HepG2 (cell line): ENCODE measurements around the gene PEAK3. TPM values are rescaled to one million over a fixed set of nuclear protein-coding genes. Genes with fewer than 3 reads are reported as not detected.

ENCODE experiments used
- AGO2 ChIP-seq: fragments of 200-400 bp; formaldehyde crosslinking; optimal IDR thresholded peaks from 2 replicates; pipeline ENCODE3; 2017; ENCODE audit warnings: mild to moderate bottlenecking, low read depth, low read length, moderate library complexity
- CC2D1A ChIP-seq: sonication (generic); formaldehyde crosslinking; IDR thresholded peaks from 2 replicates; pipeline ENCODE4 v1.8.1; 2023; ENCODE audit warnings: mild to moderate bottlenecking, missing genetic modification reagents
- DBP ChIP-seq: sonication (generic); formaldehyde crosslinking; IDR thresholded peaks from 2 replicates; pipeline ENCODE4 v1.4.0; 2020; ENCODE audit warnings: missing genetic modification reagents; ENCODE audit errors: not compliant biosample characterization
- DMTF1 ChIP-seq: sonication (generic); formaldehyde crosslinking; IDR thresholded peaks from 2 replicates; pipeline ENCODE4 v1.4.0; 2020; ENCODE audit warnings: mild to moderate bottlenecking, missing genetic modification reagents
- E2F1 ChIP-seq: sonication (generic); formaldehyde crosslinking; IDR thresholded peaks from 2 replicates; pipeline ENCODE4 v1.5.0; 2020; ENCODE audit warnings: missing genetic modification reagents
- HOXD1 ChIP-seq: sonication (generic); formaldehyde crosslinking; IDR thresholded peaks from 2 replicates; pipeline ENCODE4 v1.5.0; 2020; ENCODE audit warnings: missing genetic modification reagents
- MIER3 ChIP-seq: IDR thresholded peaks from 2 replicates; pipeline ENCODE4 v1.6.1; 2016; ENCODE audit warnings: missing compliant biosample characterization, borderline replicate concordance
- MTA3 ChIP-seq: sonication (generic); formaldehyde crosslinking; IDR thresholded peaks from 2 replicates; pipeline ENCODE4 v1.4.0; 2020; ENCODE audit warnings: missing genetic modification reagents
- MXI1 ChIP-seq: IDR thresholded peaks from 3 replicates; pipeline ENCODE4 v1.6.1; 2012; ENCODE audit warnings: low read depth, low read length, inconsistent platforms, borderline replicate concordance
- NCOA1 ChIP-seq: sonication (generic); formaldehyde crosslinking; IDR thresholded peaks from 2 replicates; pipeline ENCODE4 v1.9.0; 2021; ENCODE audit warnings: missing genetic modification reagents
- NFE2 ChIP-seq: sonication (generic); formaldehyde crosslinking; IDR thresholded peaks from 2 replicates; pipeline ENCODE4 v1.4.0; 2020; ENCODE audit warnings: missing genetic modification reagents
- ZFP36L2 ChIP-seq: sonication (generic); formaldehyde crosslinking; IDR thresholded peaks from 2 replicates; pipeline ENCODE4 v1.4.0; 2020; ENCODE audit warnings: missing genetic modification reagents
- ZNF276 ChIP-seq: sonication (generic); formaldehyde crosslinking; IDR thresholded peaks from 2 replicates; pipeline ENCODE4 v1.4.0; 2020; ENCODE audit warnings: mild to moderate bottlenecking, low read depth, missing genetic modification reagents
- ZNF446 ChIP-seq: sonication (generic); formaldehyde crosslinking; IDR thresholded peaks from 2 replicates; pipeline ENCODE4 v1.5.0; 2020; ENCODE audit warnings: mild to moderate bottlenecking, missing genetic modification reagents
- ZNF460 ChIP-seq: sonication (generic); formaldehyde crosslinking; IDR thresholded peaks from 2 replicates; pipeline ENCODE4 v1.5.1; 2020; ENCODE audit warnings: missing genetic modification reagents, mild to moderate bottlenecking, borderline replicate concordance
- ZNF512 ChIP-seq: sonication (generic); formaldehyde crosslinking; IDR thresholded peaks from 2 replicates; pipeline ENCODE4 v1.4.0; 2020; ENCODE audit warnings: mild to moderate bottlenecking, missing genetic modification reagents
- ZNF556 ChIP-seq: sonication (generic); formaldehyde crosslinking; IDR thresholded peaks from 2 replicates; pipeline ENCODE4 v1.4.0; 2020; ENCODE audit warnings: mild to moderate bottlenecking, missing genetic modification reagents, borderline replicate concordance
- ZNF563 ChIP-seq: sonication (generic); formaldehyde crosslinking; IDR thresholded peaks from 2 replicates; pipeline ENCODE4 v1.8.0; 2022; ENCODE audit warnings: mild to moderate bottlenecking, moderate library complexity, missing genetic modification reagents
- ZNF570 ChIP-seq: sonication (generic); formaldehyde crosslinking; IDR thresholded peaks from 2 replicates; pipeline ENCODE4 v1.4.0; 2020; ENCODE audit warnings: mild to moderate bottlenecking, missing genetic modification reagents, borderline replicate concordance
- ZNF672 ChIP-seq: sonication (generic); formaldehyde crosslinking; IDR thresholded peaks from 2 replicates; pipeline ENCODE4 v1.8.1; 2022; ENCODE audit warnings: missing genetic modification reagents
- ZNF703 ChIP-seq: sonication (generic); formaldehyde crosslinking; IDR thresholded peaks from 2 replicates; pipeline ENCODE4 v1.5.1; 2020; ENCODE audit warnings: missing genetic modification reagents, mild to moderate bottlenecking, moderate library complexity, borderline replicate concordance
- ZNF724P ChIP-seq: sonication (generic); formaldehyde crosslinking; IDR thresholded peaks from 2 replicates; pipeline ENCODE4 v1.8.0; 2022; ENCODE audit warnings: missing genetic modification reagents, borderline replicate concordance
- ZNF792 ChIP-seq: IDR thresholded peaks from 2 replicates; pipeline ENCODE4 v1.6.1; 2016
- polyA plus RNA-seq, 8 experiments: library from polyadenylated mRNA; depleted of rRNA in 3 of 8; stranded (reverse) in 7 of 8; unstranded in 1 of 8; fragments of >200 nt; fragmentation: Illumina TruSeq in 4 of 8; extraction: Trizol in 4 of 8; gene quantifications; 2 replicates each; pipeline versions ENCODE4 v1.2.1 to v1.2.3, GENCODE V29; 2011 to 2016; ENCODE audit warnings: low read depth in 4 of 8, missing spikeins in 1 of 8, mixed read lengths in 1 of 8; ENCODE audit not compliant: insufficient read depth in 1 of 8
- total RNA-seq, 5 experiments: library from RNA; depleted of rRNA; stranded (reverse); fragments of >200 nt; fragmentation: Illumina TruSeq; extraction: Trizol; gene quantifications; 2 replicates each; pipeline ENCODE4 v1.2.3, GENCODE V29; 2016; ENCODE audit warnings: low read depth in 1 of 5

PEAK3 gene
- total and polyA plus RNA-seq, 2 of the 13 experiments (the other 11 are each of a cell fraction or from before 2014, with no cell fraction given) = not detected

- TF ChIP-seq DMTF1 (CRISPR knock-in tag) (no peak), ZNF446 (CRISPR knock-in tag) (no peak), ZNF512 (CRISPR knock-in tag) (no peak), AGO2 (no peak), ZNF460 (CRISPR knock-in tag) (peak; percentile 93), E2F1 (CRISPR knock-in tag) (no peak), MIER3 (no peak), DBP (CRISPR knock-in tag) (no peak), ZNF563 (CRISPR knock-in tag) (no peak), CC2D1A (CRISPR knock-in tag) (no peak), ZNF703 (no peak), NFE2 (CRISPR knock-in tag) (no peak), ZNF276 (CRISPR knock-in tag) (no peak), ZFP36L2 (no peak), HOXD1 (CRISPR knock-in tag) (no peak), NCOA1 (CRISPR knock-in tag) (no peak), ZNF570 (CRISPR knock-in tag) (no peak), ZNF724P (CRISPR knock-in tag) (no peak), ZNF792 (0 out of 2 replicates have a peak, but pooled peaks have one; percentile 49), ZNF556 (CRISPR knock-in tag) (no peak), ZNF672 (CRISPR knock-in tag) (no peak), MTA3 (CRISPR knock-in tag) (no peak), MXI1 (peak; percentile 76; the same call in 1 of the 3 replicates)
These were observed 15.6 kb downstream of the PEAK3 start (continued) for GRCh38 chr19:2266183-2266993.
